HepG2 (cell line): Measurements from ENCODE around the gene DDRGK1. TPM values are rescaled to one million over a fixed set of nuclear protein-coding genes. Genes with fewer than 3 reads are reported as not detected.

Experiments used
- ATAC-seq: fragments of 200-7000 bp; cut with Tn5 transposase; 3 replicates; pipeline ENCODE4 v1.9.1; 2020; ENCODE audit warnings: mild to moderate bottlenecking, moderate library complexity
- BruUV-seq: library from RNA; stranded (reverse); fragments of 400-500 nt; replicated peaks from 2 replicates; lab custom pipeline; 2021; lab: Mats Ljungman, UMichigan
- CTCF ChIA-PET: fragments of 300-600 bp; formaldehyde crosslinking; extraction: SDS; loops from one replicate; lab custom pipeline; 2021; ENCODE audit warnings: low total read pairs, inconsistent platforms, low intra/inter-chr PET ratio; lab: Yijun Ruan, JAX
- POLR2A ChIA-PET: fragments of 350-600 bp; sonication (Branson Sonifier 250); formaldehyde crosslinking; loops from one replicate; lab custom pipeline; 2020; ENCODE audit warnings: antibody characterized with exemption, inconsistent platforms; lab: Yijun Ruan, JAX
- DNase-seq: peaks from one replicate; pipeline ENCODE4 v3.0.0-alpha.2; 2015; ENCODE audit warnings: low spot score
- FAIRE-seq: peaks from 3 replicates; lab custom pipeline; 2011; peaks lifted over from hg19 to GRCh38; lab: Jason Lieb, UNC
- H2AFZ ChIP-seq: one replicate; pipeline ENCODE4 v1.6.1; 2011; ENCODE audit warnings: low read length, inconsistent platforms
- H3K27ac ChIP-seq: fragments of 300-600 bp; 3 replicates; pipeline ENCODE4 v1.8.0; 2011; ENCODE audit warnings: mixed run types, mild to moderate bottlenecking, mixed read lengths, low read length, inconsistent platforms; ENCODE audit not compliant: insufficient read depth; ENCODE audit errors: extremely low read length
- H3K27me3 ChIP-seq, 2 experiments: fragments of 200-600 bp in 1 of 2; 2 replicates in 1 of 2; 3 replicates in 1 of 2; pipeline versions ENCODE4 v1.6.0 to v1.8.0; 2011; ENCODE audit warnings: low read length in 2 of 2, mild to moderate bottlenecking in 2 of 2, moderate library complexity in 2 of 2, inconsistent platforms in 1 of 2; ENCODE audit not compliant: insufficient read depth in 2 of 2, control insufficient read depth in 1 of 2
- H3K36me3 ChIP-seq, 2 experiments: fragments of 200-600 bp in 1 of 2; replicated peaks in 1 of 2; 2 replicates in 1 of 2; 3 replicates in 1 of 2; pipeline versions ENCODE4 v1.5.1 to v1.8.0; 2011; ENCODE audit warnings: low read length in 2 of 2, inconsistent platforms in 1 of 2; ENCODE audit not compliant: insufficient read depth in 2 of 2, control insufficient read depth in 1 of 2
- H3K4me1 ChIP-seq: 2 replicates; pipeline ENCODE4 v1.5.1; 2012; ENCODE audit warnings: low read length, inconsistent platforms; ENCODE audit not compliant: insufficient read depth
- H3K4me2 ChIP-seq: 2 replicates; pipeline ENCODE4 v1.6.0; 2011; ENCODE audit warnings: low read depth, low read length, inconsistent platforms
- H3K4me3 ChIP-seq, 3 experiments: fragments of 200-600 bp in 1 of 3; sonication (generic), shearing (Covaris generic) in 1 of 3; replicated peaks in 1 of 3; 2 replicates each; pipeline ENCODE4 v1.5.1; 2011 to 2016; ENCODE audit warnings: low read length in 3 of 3, inconsistent platforms in 2 of 3, low read depth in 2 of 3, mild to moderate bottlenecking in 2 of 3, control low read depth in 1 of 3, mixed read lengths in 1 of 3; ENCODE audit not compliant: insufficient read depth in 1 of 3
- H3K79me2 ChIP-seq: one replicate; pipeline ENCODE4 v1.6.1; 2011; ENCODE audit warnings: low read length, inconsistent platforms; ENCODE audit not compliant: insufficient read depth
- H3K9ac ChIP-seq: 2 replicates; pipeline ENCODE4 v1.6.0; 2011; ENCODE audit warnings: mild to moderate bottlenecking, low read depth, low read length, inconsistent platforms; ENCODE audit not compliant: insufficient read depth
- H3K9me3 ChIP-seq: 2 replicates; pipeline ENCODE4 v1.5.1; 2012; ENCODE audit warnings: mild to moderate bottlenecking, low read length
- H4K20me1 ChIP-seq: 2 replicates; pipeline ENCODE4 v1.6.0; 2011; ENCODE audit warnings: inconsistent platforms, mild to moderate bottlenecking, low read length, moderate library complexity; ENCODE audit not compliant: insufficient read depth
- AHDC1 ChIP-seq: sonication (generic); formaldehyde crosslinking; IDR thresholded peaks from 2 replicates; pipeline ENCODE4 v1.5.1; 2020; ENCODE audit warnings: mild to moderate bottlenecking, missing genetic modification reagents, borderline replicate concordance
- KDM6A ChIP-seq: IDR thresholded peaks from 2 replicates; pipeline ENCODE4 v1.6.1; 2016; ENCODE audit warnings: low read depth
- RBM22 ChIP-seq: fragments of 200-400 bp; formaldehyde crosslinking; optimal IDR thresholded peaks from 2 replicates; pipeline ENCODE3; 2017; ENCODE audit warnings: mild to moderate bottlenecking, low read length, moderate library complexity
- SRSF9 ChIP-seq: fragments of 200-400 bp; formaldehyde crosslinking; IDR thresholded peaks from 2 replicates; pipeline ENCODE4 v1.6.1; 2018; ENCODE audit warnings: borderline replicate concordance, mild to moderate bottlenecking, low read depth, low read length; ENCODE audit not compliant: insufficient read depth, poor library complexity, severe bottlenecking
- ZBTB34 ChIP-seq: sonication (generic); formaldehyde crosslinking; IDR thresholded peaks from 2 replicates; pipeline ENCODE4 v1.8.0; 2022; ENCODE audit warnings: mild to moderate bottlenecking, missing genetic modification reagents
- ZNF20 ChIP-seq: sonication (generic); formaldehyde crosslinking; IDR thresholded peaks from 2 replicates; pipeline ENCODE4 v1.4.0; 2020; ENCODE audit warnings: mild to moderate bottlenecking, moderate library complexity, missing genetic modification reagents
- ZNF674 ChIP-seq: sonication (generic); formaldehyde crosslinking; IDR thresholded peaks from 2 replicates; pipeline ENCODE4 v1.5.0; 2020; ENCODE audit warnings: low read depth, mild to moderate bottlenecking, missing genetic modification reagents
- WGBS: methylation state at CpG from one replicate; pipeline ENCODE4 v1.1.6; 2017; ENCODE audit warnings: low lambda C conversion rate; 5-methylcytosine and 5-hydroxymethylcytosine counted together
- in situ Hi-C: cut with HindIII; loops from 2 replicates; pipeline ENCODE4 v1.10.0; 2017; ENCODE audit warnings: low pct_unique_long_range_greater_than_20kb; ENCODE audit not compliant: extremely low pct_ligation_motif_present
- intact Hi-C: fragments of 100-400 bp; cut with micrococcal nuclease; formaldehyde crosslinking; loops from one replicate; pipeline ENCODE4 v1.10.0; 2022; ENCODE audit not compliant: unreplicated experiment
- polyA plus RNA-seq, 8 experiments: library from polyadenylated mRNA; depleted of rRNA in 3 of 8; stranded (reverse) in 7 of 8; unstranded in 1 of 8; fragments of >200 nt; fragmentation: Illumina TruSeq in 4 of 8; extraction: Trizol in 4 of 8; gene quantifications; 2 replicates each; pipeline versions ENCODE4 v1.2.1 to v1.2.3, GENCODE V29; 2011 to 2016; ENCODE audit warnings: low read depth in 4 of 8, missing spikeins in 1 of 8, mixed read lengths in 1 of 8; ENCODE audit not compliant: insufficient read depth in 1 of 8
- total RNA-seq, 5 experiments: library from RNA; depleted of rRNA; stranded (reverse); fragments of >200 nt; fragmentation: Illumina TruSeq; extraction: Trizol; gene quantifications; 2 replicates each; pipeline ENCODE4 v1.2.3, GENCODE V29; 2016; ENCODE audit warnings: low read depth in 1 of 5

DDRGK1 gene
- total and polyA plus RNA-seq, 2 of the 13 experiments (the other 11 are each of a cell fraction or from before 2014, with no cell fraction given): 96.7 to 149 TPM

DNA sequence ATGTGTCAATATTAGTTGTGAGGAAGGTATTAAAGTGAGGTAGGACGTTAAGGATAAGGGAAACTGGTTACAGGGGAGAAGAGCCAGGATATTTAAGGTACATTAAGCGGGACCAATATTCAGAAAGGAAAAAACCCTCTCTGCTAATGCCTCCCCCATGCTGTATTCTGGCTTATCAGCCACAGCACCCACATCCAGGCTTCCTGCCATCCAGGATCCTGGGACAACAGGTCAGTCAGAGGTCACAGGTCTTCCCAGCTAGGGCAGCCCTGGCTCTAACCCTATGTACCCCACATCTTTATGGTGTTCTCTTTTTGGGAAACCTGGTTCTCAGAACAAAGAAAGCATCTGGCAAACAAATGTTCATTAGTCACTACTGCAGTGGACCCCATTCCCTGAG lies 5.3 kb downstream of the DDRGK1 start:
- Histone ChIP-seq H4K20me1 (peaks cover 4% of the 10 kb centered on the region; the same call in 1 of the 2 replicates), H3K4me3 (no peak overlapping the region), H3K4me1 (peaks cover 12% of the 10 kb centered on the region), H2AFZ (no peak overlapping the region), H3K9ac (no peak overlapping the region), H3K9me3 (no peaks in the 10 kb centered on the region), H3K4me2 (no peak overlapping the region), H3K27ac (no peak overlapping the region), H3K27me3 (no peaks in the 10 kb centered on the region; a peak in 1 of 5 replicates), H3K36me3 (peaks cover 45 to 64% of the 10 kb centered on the region in 2 experiments), H3K79me2 (peaks cover 22% of the 10 kb centered on the region)
- TSS peak; percentile 3 for BruUV-seq
- CTCF ChIA-PET: no interaction called here
- FAIRE-seq (no peak), DNase-seq (no peak), ATAC-seq (no peak)
- TF ChIP-seq RBM22 (peak; percentile 14), ZNF20 (CRISPR knock-in tag) (no peak)
- intact Hi-C loops (no loop called here), in situ Hi-C loops (no loop called here)
- 77% methylated on average over 2 of the region's 2 CpGs for WGBS
- POLR2A ChIA-PET: interaction anchor here (1.2 to 1.3 kb wide), 2 partner anchors 10 to 20 kb away, joined by 3 to 5 read pairs; partner anchors contain the start of gene ITPA

- no peak for FAIRE-seq
- in situ Hi-C loops (no loop called here), intact Hi-C loops (no loop called here)
- peaks cover 65 to 88% of the 10 kb centered on the region in 2 experiments for H3K36me3 ChIP-seq
- BruUV-seq: no TSS peak
- H3K4me1 ChIP-seq: no peaks in the 10 kb centered on the region
- no peak overlapping the region for H3K4me2 ChIP-seq
- ATAC-seq: no peak
- H3K27me3 ChIP-seq: no peaks in the 10 kb centered on the region
- DNase-seq: no peak
- no peaks in the 10 kb centered on the region for H3K79me2 ChIP-seq
- H4K20me1 ChIP-seq: no peaks in the 10 kb centered on the region
- no peak overlapping the region for H3K4me3 ChIP-seq
- 97% methylated on average over 7 of the region's 7 CpGs for WGBS
- POLR2A ChIA-PET: no interaction called here
- H3K9ac ChIP-seq: no peak overlapping the region
- H2AFZ ChIP-seq: no peak overlapping the region
- H3K9me3 ChIP-seq: no peaks in the 10 kb centered on the region
- CTCF ChIA-PET: no interaction called here
- no peak overlapping the region for H3K27ac ChIP-seq
- TF ChIP-seq KDM6A (no peak), SRSF9 (no peak), ZBTB34 (CRISPR knock-in tag) (no peak), ZNF674 (CRISPR knock-in tag) (no peak), AHDC1 (CRISPR knock-in tag) (no peak)
These were observed 8.8 kb downstream of the DDRGK1 start for GRCh38 chr20:3195590-3196237.
